Activated naive CD8-positive, alpha-beta T cell (primary cell): ENCODE measurements around the gene TSNAXIP1.
A peak's percentile ranks its signal among the peaks of the same experiment; 100 is the strongest.

Source experiments
- H3K27ac Mint-ChIP-seq: one replicate; pipeline ENCODE4 v1.8.0; 2021; ENCODE audit warnings: mixed read lengths
- H3K27me3 Mint-ChIP-seq: one replicate; pipeline ENCODE4 v1.8.0; 2021; ENCODE audit warnings: mixed read lengths
- H3K36me3 Mint-ChIP-seq: one replicate; pipeline ENCODE4 v1.8.0; 2021; ENCODE audit warnings: mixed read lengths
- H3K4me1 Mint-ChIP-seq: one replicate; pipeline ENCODE4 v1.8.0; 2021; ENCODE audit warnings: low read depth, mixed read lengths
- H3K4me3 Mint-ChIP-seq: one replicate; pipeline ENCODE4 v1.8.0; 2021; ENCODE audit warnings: mild to moderate bottlenecking, mixed read lengths
- H3K9me3 Mint-ChIP-seq: one replicate; pipeline ENCODE4 v1.8.0; 2021; ENCODE audit warnings: low read depth, mixed read lengths

The TSNAXIP1 gene

GRCh38 chr16:67773569-67774456, 32.9 kb upstream of the TSNAXIP1 start:
- Mint-ChIP-seq H3K9me3 (no peaks in the 10 kb centered on the region), H3K27ac (no peak overlapping the region), H3K36me3 (peaks cover 8% of the 10 kb centered on the region), H3K27me3 (no peaks in the 10 kb centered on the region), H3K4me1 (peaks cover 12% of the 10 kb centered on the region), H3K4me3 (no peak overlapping the region)

DNA sequence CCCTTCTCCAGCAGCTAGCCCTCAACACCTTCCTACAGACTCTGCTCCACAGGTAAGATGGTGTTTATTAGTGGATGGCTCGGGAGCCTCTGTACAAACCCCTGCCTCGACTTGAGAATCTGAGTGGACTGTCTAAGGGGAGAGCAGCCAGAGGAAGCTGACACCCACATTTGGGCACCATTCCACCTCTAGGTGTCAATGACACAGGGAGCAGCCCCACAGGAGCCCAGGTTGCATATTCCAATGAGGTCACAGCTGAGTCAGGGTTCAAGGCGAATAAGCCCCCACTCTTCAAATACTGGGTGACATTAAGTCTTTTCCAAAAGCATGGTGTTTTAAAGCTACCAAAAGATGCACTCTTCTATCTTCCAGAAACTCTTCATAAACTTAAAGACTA, 32.2 kb upstream of the TSNAXIP1 start:
- Mint-ChIP-seq H3K36me3 (peaks cover 8% of the 10 kb centered on the region), H3K4me1 (peaks cover 12% of the 10 kb centered on the region), H3K4me3 (no peak overlapping the region), H3K27ac (no peak overlapping the region), H3K27me3 (no peaks in the 10 kb centered on the region), H3K9me3 (no peaks in the 10 kb centered on the region)

- H3K4me3 Mint-ChIP-seq: no peak overlapping the region
- peaks cover 8% of the 10 kb centered on the region for H3K36me3 Mint-ChIP-seq
- no peaks in the 10 kb centered on the region for H3K9me3 Mint-ChIP-seq
- peaks cover 21% of the 10 kb centered on the region for H3K4me1 Mint-ChIP-seq
- H3K27me3 Mint-ChIP-seq: no peaks in the 10 kb centered on the region
- no peak overlapping the region for H3K27ac Mint-ChIP-seq
Observed at GRCh38 chr16:67775273-67775672, 31.4 kb upstream of the TSNAXIP1 start.

- Mint-ChIP-seq H3K4me1 (peaks cover 36% of the 10 kb centered on the region), H3K27ac (peak overlapping the region; percentile 59), H3K27me3 (no peaks in the 10 kb centered on the region), H3K9me3 (no peaks in the 10 kb centered on the region), H3K4me3 (no peak overlapping the region), H3K36me3 (peaks cover 3% of the 10 kb centered on the region)
Observed at GRCh38 chr16:67779256-67780014, 27.3 kb upstream of the TSNAXIP1 start.

DNA sequence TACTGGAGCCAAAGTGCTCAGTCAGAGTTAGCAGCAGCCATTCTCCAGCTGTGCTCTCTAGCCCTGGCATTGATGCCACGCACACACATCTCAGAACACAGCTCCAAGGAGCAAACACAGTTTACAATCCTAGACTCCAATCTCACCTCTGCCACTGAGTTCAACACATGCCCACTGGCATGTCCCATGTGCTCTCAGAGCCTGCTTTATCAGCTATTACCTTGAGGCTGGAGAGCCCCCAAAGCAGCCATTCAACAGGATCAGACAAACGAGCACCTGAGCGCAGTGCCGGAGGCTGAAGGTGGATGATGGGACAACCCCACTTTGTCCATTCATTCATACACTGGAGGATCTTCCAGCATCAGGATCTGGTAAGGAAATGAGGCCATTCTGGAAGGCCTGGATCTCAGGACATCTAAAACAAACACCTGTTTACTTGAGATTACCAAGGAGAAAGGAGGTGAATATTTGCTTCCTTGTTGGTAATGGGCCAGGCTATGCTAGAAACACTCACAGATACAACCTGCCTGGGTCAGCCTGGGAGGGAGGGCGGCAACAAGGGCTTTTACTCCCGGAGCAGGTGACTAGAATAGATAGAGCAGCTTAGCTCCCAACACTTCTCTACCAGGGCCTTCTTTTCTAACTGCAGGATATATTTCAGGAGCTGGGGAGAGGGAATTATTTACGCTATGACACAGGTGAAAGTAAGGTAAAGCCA, 25.7 kb upstream of the TSNAXIP1 start:
- Mint-ChIP-seq H3K9me3 (no peaks in the 10 kb centered on the region), H3K4me1 (peaks cover 34% of the 10 kb centered on the region), H3K4me3 (peak overlapping the region; percentile 30), H3K27me3 (no peaks in the 10 kb centered on the region), H3K27ac (peak overlapping the region; percentile 89), H3K36me3 (peaks cover 3% of the 10 kb centered on the region)

DNA sequence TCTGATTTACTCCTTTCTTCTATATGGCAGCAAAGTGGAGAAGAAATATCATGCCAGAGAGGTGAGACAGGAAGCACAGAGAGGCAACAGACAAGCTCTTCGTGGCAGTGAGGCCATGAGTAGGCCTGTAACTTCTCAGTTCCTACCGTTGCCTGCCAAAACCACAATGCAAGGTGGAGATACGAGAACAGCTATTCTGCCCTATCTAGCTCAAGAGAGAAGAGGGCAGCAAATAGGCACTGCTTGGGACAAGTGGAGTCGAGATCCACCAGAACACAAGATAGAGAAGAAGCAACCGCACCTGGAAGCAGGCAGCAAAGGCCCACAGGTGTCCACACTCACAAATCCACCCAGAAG, 25.1 kb upstream of the TSNAXIP1 start:
- Mint-ChIP-seq H3K4me1 (peaks cover 36% of the 10 kb centered on the region), H3K36me3 (peaks cover 3% of the 10 kb centered on the region), H3K27ac (peak overlapping the region; percentile 89), H3K4me3 (peak overlapping the region; percentile 30), H3K9me3 (no peaks in the 10 kb centered on the region), H3K27me3 (no peaks in the 10 kb centered on the region)

DNA sequence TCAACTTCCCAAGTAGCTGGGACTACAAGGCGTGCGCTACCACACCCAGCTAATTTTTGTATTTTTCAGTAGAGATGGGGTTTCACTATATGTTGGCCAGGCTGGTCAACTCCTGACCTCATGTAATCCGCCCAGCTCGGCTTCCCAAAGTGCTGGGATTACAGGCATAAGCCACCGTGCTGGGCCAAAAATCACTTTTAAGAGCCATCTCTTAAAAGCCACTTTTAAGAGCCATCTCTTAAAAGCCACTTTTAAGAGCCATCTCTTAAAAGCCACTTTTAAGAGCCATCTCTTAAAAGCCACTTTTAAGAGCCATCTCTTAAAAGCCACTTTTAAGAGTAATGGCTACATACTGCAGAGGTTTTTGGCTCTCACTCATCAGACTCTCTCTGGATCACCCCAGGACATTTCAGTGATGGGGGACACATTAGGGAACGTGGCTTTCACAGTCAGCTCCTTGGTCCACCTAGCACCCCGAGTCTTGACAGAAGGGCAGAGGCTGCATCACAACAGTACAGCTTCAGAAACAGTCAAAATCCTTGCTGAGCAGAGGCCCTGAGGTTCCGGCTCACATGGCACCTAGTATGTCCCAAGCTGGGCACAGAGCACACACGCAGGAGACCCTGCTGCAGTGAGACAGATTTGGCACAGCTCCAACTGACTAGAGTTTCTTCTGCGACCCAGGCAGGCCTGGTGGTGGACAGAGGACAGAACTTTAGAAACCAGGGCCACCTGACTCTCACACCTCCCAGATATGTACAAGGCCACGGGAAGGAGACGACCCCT, 23.9 kb upstream of the TSNAXIP1 start:
- Mint-ChIP-seq H3K4me3 (no peak overlapping the region), H3K27me3 (no peaks in the 10 kb centered on the region), H3K9me3 (no peaks in the 10 kb centered on the region), H3K27ac (peak overlapping the region; percentile 22), H3K36me3 (no peaks in the 10 kb centered on the region), H3K4me1 (peaks cover 32% of the 10 kb centered on the region)

- peaks cover 31% of the 10 kb centered on the region for H3K4me1 Mint-ChIP-seq
- no peaks in the 10 kb centered on the region for H3K9me3 Mint-ChIP-seq
- H3K36me3 Mint-ChIP-seq: no peaks in the 10 kb centered on the region
- no peaks in the 10 kb centered on the region for H3K27me3 Mint-ChIP-seq
- no peak overlapping the region for H3K27ac Mint-ChIP-seq
- no peak overlapping the region for H3K4me3 Mint-ChIP-seq
Observed at GRCh38 chr16:67783353-67783725, 23.4 kb upstream of the TSNAXIP1 start.

DNA sequence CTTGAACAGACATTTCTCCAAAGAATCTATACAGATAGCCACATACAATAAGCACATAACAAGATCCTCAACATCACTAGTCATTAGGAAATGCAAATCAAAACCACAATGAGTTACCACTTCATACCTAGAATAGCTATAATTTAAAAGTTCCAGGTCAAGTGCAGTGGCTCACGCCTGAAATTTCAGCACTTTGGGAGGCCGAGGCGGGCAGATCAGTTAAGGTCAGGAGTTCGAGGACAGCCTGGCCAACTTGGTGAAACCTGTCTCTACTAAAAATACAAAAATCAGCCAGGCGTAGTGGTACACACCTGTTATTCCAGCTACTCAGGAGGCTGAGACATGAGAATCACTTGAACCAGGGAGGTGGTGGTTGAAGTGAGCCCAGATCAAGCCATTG, 20.2 kb upstream of the TSNAXIP1 start:
- H3K27me3 Mint-ChIP-seq: no peaks in the 10 kb centered on the region
- H3K4me3 Mint-ChIP-seq: no peak overlapping the region
- H3K9me3 Mint-ChIP-seq: no peaks in the 10 kb centered on the region
- peaks cover 2% of the 10 kb centered on the region for H3K36me3 Mint-ChIP-seq
- H3K4me1 Mint-ChIP-seq: peaks cover 17% of the 10 kb centered on the region
- no peak overlapping the region for H3K27ac Mint-ChIP-seq

DNA sequence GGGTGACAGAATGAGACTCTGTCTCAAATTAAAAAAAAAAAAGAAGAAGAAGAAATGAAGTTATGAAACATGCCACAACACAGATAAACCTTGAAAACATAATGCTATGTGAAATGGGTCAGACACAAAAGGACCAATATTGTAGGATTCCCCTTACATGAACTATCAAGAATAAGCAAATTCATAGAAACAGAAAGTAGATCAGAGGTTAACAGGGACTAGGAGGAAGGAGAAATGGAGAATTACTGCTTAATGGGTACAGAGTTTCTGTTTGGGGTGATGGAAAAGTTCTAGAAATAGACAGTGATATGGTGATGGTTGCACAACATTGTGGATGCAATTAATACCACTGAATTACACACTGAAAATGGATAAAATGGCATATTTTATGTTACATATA, 16.6 kb upstream of the TSNAXIP1 start:
- Mint-ChIP-seq H3K36me3 (peaks cover 2% of the 10 kb centered on the region), H3K27me3 (no peaks in the 10 kb centered on the region), H3K9me3 (no peaks in the 10 kb centered on the region), H3K4me3 (no peak overlapping the region), H3K27ac (peak overlapping the region; percentile 41), H3K4me1 (peaks cover 10% of the 10 kb centered on the region)

DNA sequence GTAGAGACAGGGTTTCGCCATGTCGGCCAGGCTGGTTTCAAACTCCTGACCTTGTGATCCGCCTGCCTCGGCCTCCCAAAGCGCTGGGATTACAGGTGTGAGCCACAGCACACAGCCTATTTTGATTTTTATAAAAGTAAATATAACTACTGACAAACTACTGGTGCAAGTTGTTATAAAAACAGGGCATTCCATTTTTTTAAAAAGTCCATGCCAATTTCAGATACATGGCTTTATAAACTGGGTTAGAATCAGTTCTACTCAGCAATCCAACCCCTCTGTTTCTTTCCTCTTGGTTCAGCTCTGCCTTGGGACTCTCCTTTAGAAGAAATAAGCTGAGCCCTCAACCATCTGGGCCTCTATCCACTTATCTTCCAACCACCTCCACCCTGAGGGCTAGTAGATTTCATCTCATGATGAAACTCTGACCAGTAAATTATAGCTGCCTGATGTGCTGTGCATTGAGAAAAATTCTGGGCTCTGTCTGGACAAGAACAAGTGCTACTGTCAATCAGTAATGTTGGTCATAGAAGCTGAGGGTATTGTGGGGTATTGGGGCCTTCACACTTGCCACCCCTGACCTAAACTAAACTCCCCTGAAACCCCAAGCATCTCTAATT, 10.5 kb upstream of the TSNAXIP1 start:
- Mint-ChIP-seq H3K36me3 (no peaks in the 10 kb centered on the region), H3K27ac (no peak overlapping the region), H3K4me3 (no peak overlapping the region), H3K27me3 (no peaks in the 10 kb centered on the region), H3K9me3 (no peaks in the 10 kb centered on the region), H3K4me1 (peaks cover 30% of the 10 kb centered on the region)

- H3K4me3 Mint-ChIP-seq: peak overlapping the region; percentile 4
- no peaks in the 10 kb centered on the region for H3K27me3 Mint-ChIP-seq
- H3K4me1 Mint-ChIP-seq: peaks cover 60% of the 10 kb centered on the region
- peak overlapping the region; percentile 64 for H3K27ac Mint-ChIP-seq
- H3K9me3 Mint-ChIP-seq: no peaks in the 10 kb centered on the region
- H3K36me3 Mint-ChIP-seq: peaks cover 9% of the 10 kb centered on the region
Observed at GRCh38 chr16:67800338-67800926, 6.3 kb upstream of the TSNAXIP1 start.

- Mint-ChIP-seq H3K4me1 (peaks cover 62% of the 10 kb centered on the region), H3K36me3 (peaks cover 9% of the 10 kb centered on the region), H3K9me3 (no peaks in the 10 kb centered on the region), H3K27me3 (no peaks in the 10 kb centered on the region), H3K27ac (no peak overlapping the region), H3K4me3 (peak overlapping the region; percentile 42)
Observed at GRCh38 chr16:67801241-67801640, 5.4 kb upstream of the TSNAXIP1 start.

- Mint-ChIP-seq H3K27me3 (no peaks in the 10 kb centered on the region), H3K9me3 (no peaks in the 10 kb centered on the region), H3K4me3 (peak overlapping the region; percentile 42), H3K4me1 (peaks cover 59% of the 10 kb centered on the region), H3K27ac (peak overlapping the region; percentile 8), H3K36me3 (peaks cover 9% of the 10 kb centered on the region)
Observed at GRCh38 chr16:67801883-67802282, 4.8 kb upstream of the TSNAXIP1 start.
